Caco-2 (cell line): ENCODE measurements around the gene C15orf39. TPM values are rescaled to one million over a fixed set of nuclear protein-coding genes. Genes with fewer than 3 reads are reported as not detected.

Experiments
- BruUV-seq: library from RNA; stranded (reverse); fragments of 400-500 nt; replicated peaks from 2 replicates; lab custom pipeline; 2021; lab: Mats Ljungman, UMichigan
- CTCF ChIA-PET: fragments of 300-600 bp; sonication (Branson Sonifier 250); formaldehyde crosslinking; loops from one replicate; lab custom pipeline; 2022; ENCODE audit warnings: antibody characterized with exemption; lab: Charles Lee
- POLR2A ChIA-PET: fragments of 300-600 bp; sonication (Branson Sonifier 250); formaldehyde crosslinking; loops from one replicate; lab custom pipeline; 2022; ENCODE audit warnings: antibody characterized with exemption; lab: Charles Lee
- DNase-seq, 2 experiments: peaks; one replicate each; pipeline versions ENCODE4 v3.0.0 to v3.0.0-alpha.2; 2020 to 2022
- H3K27me3 ChIP-seq: replicated peaks from 2 replicates; pipeline ENCODE4 v1.6.0; 2011; ENCODE audit warnings: low read length; ENCODE audit not compliant: control insufficient read depth, insufficient read depth
- H3K36me3 ChIP-seq: 2 replicates; pipeline ENCODE4 v1.5.1; 2011; ENCODE audit warnings: low read length; ENCODE audit not compliant: control insufficient read depth, insufficient read depth
- H3K4me1 ChIP-seq: fragments of 250-450 bp; sonication (Bioruptor Pico); 2 replicates; pipeline ENCODE4 v1.5.1; 2020; ENCODE audit warnings: mild to moderate bottlenecking
- H3K4me3 ChIP-seq: 2 replicates; pipeline ENCODE4 v1.5.1; 2011; ENCODE audit warnings: low read depth, mild to moderate bottlenecking, control low read depth, low read length
- H3K9me3 ChIP-seq: fragments of 250-450 bp; sonication (Bioruptor Pico); 2 replicates; pipeline ENCODE4 v1.5.1; 2020; ENCODE audit warnings: mild to moderate bottlenecking, moderate library complexity
- H3K27ac Mint-ChIP-seq: one replicate; pipeline ENCODE4 v1.8.0; 2022; ENCODE audit warnings: mixed read lengths; ENCODE audit not compliant: unreplicated experiment
- H3K27me3 Mint-ChIP-seq: one replicate; pipeline ENCODE4 v1.8.0; 2022; ENCODE audit warnings: mixed read lengths; ENCODE audit not compliant: insufficient read depth, unreplicated experiment
- H3K36me3 Mint-ChIP-seq: one replicate; pipeline ENCODE4 v1.8.0; 2022; ENCODE audit warnings: mild to moderate bottlenecking, mixed read lengths; ENCODE audit not compliant: insufficient read depth, unreplicated experiment
- H3K4me1 Mint-ChIP-seq: one replicate; pipeline ENCODE4 v1.8.0; 2022; ENCODE audit warnings: low read depth, mixed read lengths; ENCODE audit not compliant: unreplicated experiment
- H3K4me3 Mint-ChIP-seq: one replicate; pipeline ENCODE4 v1.8.0; 2022; ENCODE audit warnings: mild to moderate bottlenecking, moderate library complexity, mixed read lengths; ENCODE audit not compliant: unreplicated experiment
- H3K9me3 Mint-ChIP-seq: one replicate; pipeline ENCODE4 v1.8.0; 2022; ENCODE audit warnings: mixed read lengths; ENCODE audit not compliant: unreplicated experiment
- intact Hi-C: fragments of 100-400 bp; cut with micrococcal nuclease; formaldehyde crosslinking; loops from one replicate; pipeline ENCODE4 v1.10.0; 2022; ENCODE audit not compliant: unreplicated experiment
- total RNA-seq: library from RNA; stranded (reverse); gene quantifications from 2 replicates; pipeline ENCODE4 v1.2.3, GENCODE V29; 2022
- TF ChIP-seq, protein P1 (sequence below), 2 experiments: fragments of 200-600 bp in 1 of 2; IDR thresholded peaks; 1 replicate in 1 of 2; 2 replicates in 1 of 2; pipeline versions ENCODE4 v1.5.1 to v1.8.0; 2011 to 2022; ENCODE audit warnings: antibody characterized with exemption in 1 of 2, control low read depth in 1 of 2, inconsistent platforms in 1 of 2, low read depth in 1 of 2, low read length in 1 of 2, mild to moderate bottlenecking in 1 of 2, moderate library complexity in 1 of 2; ENCODE audit not compliant: insufficient read depth in 1 of 2, severe bottlenecking in 1 of 2, unreplicated experiment in 1 of 2

The C15orf39 gene
- total RNA-seq, 1 experiment from 2014 or later = 48.2 TPM

DNA sequence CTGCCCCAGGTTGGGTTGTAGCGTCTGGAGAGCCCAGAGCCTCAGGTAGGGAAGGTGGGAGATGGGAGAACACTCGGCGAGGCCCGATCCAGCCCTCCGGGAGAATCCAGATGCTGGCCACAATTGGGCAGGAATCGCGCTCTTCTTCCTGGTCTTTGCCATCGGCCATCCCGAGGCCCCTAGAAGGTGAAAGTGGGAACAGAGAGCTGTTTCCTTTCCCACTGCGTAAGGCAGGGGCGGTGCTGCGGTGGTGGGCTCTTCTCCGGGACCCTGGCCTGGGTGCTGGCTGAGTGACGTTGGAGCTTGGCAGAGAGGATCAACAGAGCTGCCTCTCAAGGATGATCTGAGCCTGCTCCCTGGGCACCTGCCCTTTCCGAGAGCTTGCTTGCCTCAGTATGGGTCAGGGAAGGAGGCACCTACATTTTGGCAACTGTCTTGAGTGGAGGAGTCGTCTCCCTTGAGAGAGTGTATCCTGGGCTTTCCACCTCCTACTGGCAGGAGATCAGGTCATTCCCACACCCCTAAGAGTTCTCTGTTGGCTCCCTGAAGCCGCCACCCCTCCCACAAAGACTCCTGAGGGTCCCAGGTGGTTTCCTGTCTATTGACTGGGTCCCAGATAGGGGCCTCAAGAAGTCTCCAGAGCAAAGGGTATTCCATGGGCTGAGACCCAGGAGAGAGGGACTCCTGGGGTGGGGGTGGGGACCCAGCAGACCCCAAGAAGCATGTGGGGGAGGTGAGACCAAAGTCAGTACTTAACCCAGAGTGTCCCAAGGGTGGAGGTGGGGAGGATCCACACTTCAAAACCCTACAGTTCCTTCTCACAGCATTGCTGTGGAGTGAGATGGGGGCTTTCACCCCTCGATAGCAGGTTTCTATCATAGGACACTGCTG, 1.6 kb downstream of the C15orf39 start:
- Histone ChIP-seq H3K9me3 (no peaks in the 10 kb centered on the region), H3K36me3 (no peaks in the 10 kb centered on the region; the same call in none of the 2 replicates), H3K27me3 (no peaks in the 10 kb centered on the region), H3K4me1 (peaks cover 45% of the 10 kb centered on the region), H3K4me3 (peak overlapping the region; percentile 95)
- H3K36me3 Mint-ChIP-seq = peaks cover 40% of the 10 kb centered on the region
- H3K27me3 Mint-ChIP-seq = no peaks in the 10 kb centered on the region
- POLR2A ChIA-PET = interaction anchor here (0.6 to 0.8 kb wide), 3 partner anchors 137 to 445 kb away, joined by 3 to 7 read pairs (median 5); partner anchors contain the start of gene SNX33
- no peaks in the 10 kb centered on the region for H3K9me3 Mint-ChIP-seq
- TSS peak; percentile 23 for BruUV-seq
- TF ChIP-seq, protein P1, sequence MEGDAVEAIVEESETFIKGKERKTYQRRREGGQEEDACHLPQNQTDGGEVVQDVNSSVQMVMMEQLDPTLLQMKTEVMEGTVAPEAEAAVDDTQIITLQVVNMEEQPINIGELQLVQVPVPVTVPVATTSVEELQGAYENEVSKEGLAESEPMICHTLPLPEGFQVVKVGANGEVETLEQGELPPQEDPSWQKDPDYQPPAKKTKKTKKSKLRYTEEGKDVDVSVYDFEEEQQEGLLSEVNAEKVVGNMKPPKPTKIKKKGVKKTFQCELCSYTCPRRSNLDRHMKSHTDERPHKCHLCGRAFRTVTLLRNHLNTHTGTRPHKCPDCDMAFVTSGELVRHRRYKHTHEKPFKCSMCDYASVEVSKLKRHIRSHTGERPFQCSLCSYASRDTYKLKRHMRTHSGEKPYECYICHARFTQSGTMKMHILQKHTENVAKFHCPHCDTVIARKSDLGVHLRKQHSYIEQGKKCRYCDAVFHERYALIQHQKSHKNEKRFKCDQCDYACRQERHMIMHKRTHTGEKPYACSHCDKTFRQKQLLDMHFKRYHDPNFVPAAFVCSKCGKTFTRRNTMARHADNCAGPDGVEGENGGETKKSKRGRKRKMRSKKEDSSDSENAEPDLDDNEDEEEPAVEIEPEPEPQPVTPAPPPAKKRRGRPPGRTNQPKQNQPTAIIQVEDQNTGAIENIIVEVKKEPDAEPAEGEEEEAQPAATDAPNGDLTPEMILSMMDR (IDR thresholded peaks at IDR 0.05; ENCODE audit: insufficient read depth in 1 of 2, low read depth in 1 of 2, low read length in 1 of 2, severe bottlenecking in 1 of 2, unreplicated experiment in 1 of 2) = no peak
- peaks cover 29% of the 10 kb centered on the region for H3K4me1 Mint-ChIP-seq
- intact Hi-C loops = loop anchor here (5.0 kb wide), 2 partner anchors 66 to 246 kb away; partner anchors contain the start of gene RPP25
- DNase-seq = no peak
- H3K4me3 Mint-ChIP-seq = peak overlapping the region; percentile 95
- H3K27ac Mint-ChIP-seq = peak overlapping the region; percentile 91
- CTCF ChIA-PET = interaction anchor here (0.5 to 2.4 kb wide), 6 partner anchors 16 to 174 kb away, joined by 3 to 24 read pairs (median 10); no protein-coding TSS in a partner anchor

DNA sequence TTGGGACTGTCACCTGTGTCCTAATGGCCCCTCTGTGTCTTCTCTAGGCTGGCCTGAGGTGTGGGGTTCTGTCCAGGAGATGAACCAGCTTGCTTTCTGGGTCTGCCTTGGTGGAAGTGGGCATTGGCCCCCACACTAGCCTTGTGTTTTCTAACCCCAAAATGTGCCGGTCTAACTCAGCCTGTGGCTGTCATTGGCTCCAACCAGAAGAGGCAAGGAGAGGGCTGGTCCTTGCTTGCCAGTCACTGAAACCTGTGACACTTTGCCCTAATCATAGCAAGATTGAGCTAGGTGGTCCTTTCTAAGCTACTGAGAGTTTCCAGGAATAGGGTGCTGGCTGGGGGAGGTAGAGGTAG, 2.2 kb downstream of the C15orf39 start:
- H3K27me3 ChIP-seq = no peaks in the 10 kb centered on the region
- H3K36me3 ChIP-seq = no peaks in the 10 kb centered on the region; the same call in none of the 2 replicates

More for the DNA sequence above, 2.2 kb downstream of the C15orf39 start:
- H3K4me1 ChIP-seq = peaks cover 39% of the 10 kb centered on the region
- Mint-ChIP-seq H3K4me3 (peak overlapping the region; percentile 95), H3K36me3 (peaks cover 47% of the 10 kb centered on the region), H3K4me1 (peaks cover 29% of the 10 kb centered on the region), H3K27me3 (no peaks in the 10 kb centered on the region), H3K9me3 (no peaks in the 10 kb centered on the region), H3K27ac (peak overlapping the region; percentile 91)
- no TSS peak for BruUV-seq
- POLR2A ChIA-PET = interaction anchor here (0.6 to 1.2 kb wide), 2 partner anchors 22 to 444 kb away, joined by 3 to 5 read pairs; partner anchors contain the start of gene SNX33
- CTCF ChIA-PET = interaction anchor here (0.5 to 2.4 kb wide), 12 partner anchors 16 to 180 kb away, joined by 3 to 24 read pairs (median 6); partner anchors contain the start of gene PPCDC
- TF ChIP-seq, protein P1 (IDR thresholded peaks at IDR 0.05; ENCODE audit: insufficient read depth in 1 of 2, low read depth in 1 of 2, low read length in 1 of 2, severe bottlenecking in 1 of 2, unreplicated experiment in 1 of 2) = no peak
- H3K4me3 ChIP-seq = peak overlapping the region; percentile 8; the same call in 1 of the 2 replicates
- no peaks in the 10 kb centered on the region for H3K9me3 ChIP-seq
- no peak for DNase-seq
- intact Hi-C loops = loop anchor here (1.0 to 5.0 kb wide), 5 partner anchors 42 to 247 kb away; partner anchors contain the start of gene RPP25
